IMR-90 (cell line): Measurements from ENCODE around the gene SYT8. TPM values are rescaled to one million over a fixed set of nuclear protein-coding genes. Genes with fewer than 3 reads are reported as not detected.

ENCODE experiments used
- ATAC-seq: fragments of 200-7000 bp; cut with Tn5 transposase; 2 replicates; pipeline ENCODE4 v1.9.1; 2020; ENCODE audit warnings: low read depth, mild to moderate bottlenecking, moderate library complexity
- BruUV-seq: library from RNA; stranded (reverse); fragments of 400-500 nt; replicated peaks from 2 replicates; lab custom pipeline; 2021; lab: Mats Ljungman, UMichigan
- CTCF ChIA-PET: fragments of 300-600 bp; formaldehyde crosslinking; extraction: SDS; loops from one replicate; lab custom pipeline; 2021; ENCODE audit warnings: antibody characterized with exemption; lab: Yijun Ruan, JAX
- POLR2A ChIA-PET: fragments of 300-600 bp; sonication (Branson Sonifier 250); formaldehyde crosslinking; loops from one replicate; lab custom pipeline; 2022; ENCODE audit warnings: antibody characterized with exemption; ENCODE audit not compliant: unreplicated experiment; lab: Charles Lee
- DNase-seq: peaks from one replicate; pipeline ENCODE4 v3.0.0; 2013
- H2AFZ ChIP-seq: replicated peaks from 2 replicates; pipeline ENCODE3; 2013; ENCODE audit warnings: low read length, mild to moderate bottlenecking; ENCODE audit not compliant: poor library complexity
- H2AK5ac ChIP-seq: 2 replicates; pipeline ENCODE4 v1.6.1; 2013; ENCODE audit warnings: low read depth, low read length, inconsistent platforms
- H2AK9ac ChIP-seq: replicated peaks from 2 replicates; pipeline ENCODE3; 2013; ENCODE audit warnings: mild to moderate bottlenecking, low read depth, low read length, moderate library complexity; ENCODE audit not compliant: poor library complexity
- H2BK120ac ChIP-seq: 2 replicates; pipeline ENCODE4 v1.6.1; 2013; ENCODE audit warnings: low read depth, low read length, inconsistent platforms
- H2BK15ac ChIP-seq: 3 replicates; pipeline ENCODE4 v1.6.1; 2013; ENCODE audit warnings: low read depth, low read length, inconsistent platforms
- H2BK20ac ChIP-seq: 2 replicates; pipeline ENCODE4 v1.6.1; 2013; ENCODE audit warnings: low read depth, mild to moderate bottlenecking, inconsistent platforms, low read length, moderate library complexity
- H2BK5ac ChIP-seq: 2 replicates; pipeline ENCODE4 v1.6.1; 2013; ENCODE audit warnings: mild to moderate bottlenecking, low read depth, low read length, inconsistent platforms; ENCODE audit not compliant: poor library complexity, severe bottlenecking
- H3K14ac ChIP-seq: replicated peaks from 2 replicates; pipeline ENCODE4 v1.6.1; 2013; ENCODE audit warnings: low read depth, low read length, inconsistent platforms
- H3K18ac ChIP-seq: 2 replicates; pipeline ENCODE4 v1.6.1; 2013; ENCODE audit warnings: low read depth, low read length, control low read depth
- H3K23ac ChIP-seq: 2 replicates; pipeline ENCODE4 v1.6.1; 2013; ENCODE audit warnings: low read depth, low read length, inconsistent platforms
- H3K27ac ChIP-seq: 2 replicates; pipeline ENCODE4 v1.5.1; 2013; ENCODE audit warnings: mild to moderate bottlenecking, control low read depth, low read length; ENCODE audit not compliant: insufficient read depth
- H3K27me3 ChIP-seq: 2 replicates; pipeline ENCODE4 v1.6.1; 2013; ENCODE audit warnings: low read length; ENCODE audit not compliant: control insufficient read depth, insufficient read depth
- H3K36me3 ChIP-seq: 2 replicates; pipeline ENCODE4 v1.6.1; 2013; ENCODE audit warnings: low read length, mixed read lengths; ENCODE audit not compliant: control insufficient read depth, insufficient read depth
- H3K4ac ChIP-seq: 2 replicates; pipeline ENCODE4 v1.6.1; 2013; ENCODE audit warnings: low read depth, low read length, inconsistent platforms
- H3K4me1 ChIP-seq: 2 replicates; pipeline ENCODE4 v1.6.1; 2013; ENCODE audit warnings: low read length, mixed read lengths; ENCODE audit not compliant: control insufficient read depth, insufficient read depth
- H3K4me2 ChIP-seq: 2 replicates; pipeline ENCODE4 v1.6.1; 2013; ENCODE audit warnings: low read depth, mild to moderate bottlenecking, control low read depth, low read length, moderate library complexity
- H3K4me3 ChIP-seq: 2 replicates; pipeline ENCODE4 v1.5.1; 2013; ENCODE audit warnings: low read depth, mild to moderate bottlenecking, control low read depth, low read length, moderate library complexity; ENCODE audit not compliant: insufficient read depth
- H3K56ac ChIP-seq: 2 replicates; pipeline ENCODE4 v1.6.1; 2013; ENCODE audit warnings: low read length, inconsistent platforms; ENCODE audit not compliant: insufficient read depth; ENCODE audit errors: extremely low read depth
- H3K79me1 ChIP-seq, 2 experiments: 2 replicates each; pipeline ENCODE4 v1.6.1; 2013; ENCODE audit warnings: low read length in 2 of 2, inconsistent platforms in 1 of 2, low read depth in 1 of 2
- H3K9ac ChIP-seq: 2 replicates; pipeline ENCODE4 v1.6.1; 2013; ENCODE audit warnings: low read depth, low read length, control low read depth
- H3K9me1 ChIP-seq: 2 replicates; pipeline ENCODE4 v1.6.1; 2013; ENCODE audit warnings: low read length, inconsistent platforms; ENCODE audit not compliant: insufficient read depth
- H3K9me3 ChIP-seq: 2 replicates; pipeline ENCODE4 v1.6.1; 2013; ENCODE audit warnings: low read length; ENCODE audit not compliant: control insufficient read depth, insufficient read depth
- H4K20me1 ChIP-seq: 2 replicates; pipeline ENCODE4 v1.6.1; 2013; ENCODE audit warnings: low read length, inconsistent platforms; ENCODE audit not compliant: insufficient read depth
- H4K5ac ChIP-seq: 2 replicates; pipeline ENCODE4 v1.6.1; 2013; ENCODE audit warnings: mild to moderate bottlenecking, low read depth, low read length, control low read depth
- H4K8ac ChIP-seq, 2 experiments: 2 replicates each; pipeline ENCODE4 v1.6.1; 2013; ENCODE audit warnings: low read depth in 2 of 2, low read length in 2 of 2, control low read depth in 1 of 2, inconsistent platforms in 1 of 2
- H4K91ac ChIP-seq: 2 replicates; pipeline ENCODE4 v1.6.1; 2013; ENCODE audit warnings: low read depth, low read length, inconsistent platforms; ENCODE audit not compliant: insufficient read depth
- FOS ChIP-seq: fragments of 150-350 bp; IDR thresholded peaks from 2 replicates; pipeline ENCODE4 v1.6.1; 2016; ENCODE audit warnings: low read depth, low read length
- MXI1 ChIP-seq: IDR thresholded peaks from 2 replicates; pipeline ENCODE4 v1.6.1; 2012; ENCODE audit warnings: low read depth, mild to moderate bottlenecking, low read length, moderate library complexity, borderline replicate concordance
- RAD21 ChIP-seq: IDR thresholded peaks from 2 replicates; pipeline ENCODE4 v1.6.1; 2012; ENCODE audit warnings: low read length, improper control_type of control experiment
- WGBS, 2 experiments: methylation state at CpG; one replicate each; pipeline versions ENCODE4 v1.1.5 to v1.1.7; 2013; ENCODE audit warnings: missing lambda C conversion rate in 2 of 2; ENCODE audit not compliant: insufficient read length in 1 of 2; ENCODE audit errors: extremely low coverage in 2 of 2; 5-methylcytosine and 5-hydroxymethylcytosine counted together
- dilution Hi-C: fragments of 300-500 bp; cut with HindIII; formaldehyde crosslinking; loops from one replicate; pipeline ENCODE4 v1.14.3; 2018; ENCODE audit warnings: low sequenced_read_pairs; ENCODE audit not compliant: unreplicated experiment
- in situ Hi-C: fragments of 300-500 bp; cut with MboI; formaldehyde crosslinking; loops from 3 replicates; pipeline ENCODE4 v1.14.3; 2019; ENCODE audit warnings: low sequenced_read_pairs, inconsistent platforms, mixed read lengths
- intact Hi-C: fragments of 100-400 bp; cut with micrococcal nuclease; formaldehyde crosslinking; loops from 2 replicates; pipeline ENCODE4 v1.10.0; 2022
- polyA plus RNA-seq, 3 experiments: library from polyadenylated mRNA; depleted of rRNA; stranded (reverse); fragments of >200 nt; gene quantifications; 2 replicates each; pipeline ENCODE4 v1.2.3, GENCODE V29; 2012; ENCODE audit warnings: low replicate concordance in 1 of 3
- total RNA-seq: library from RNA; depleted of rRNA; stranded (reverse); fragments of >200 nt; gene quantifications from 2 replicates; pipeline ENCODE4 v1.2.3, GENCODE V29; 2012
- TF ChIP-seq, protein P1 (sequence below): conservative IDR thresholded peaks from 2 replicates; pipeline ENCODE4 v1.5.1; 2012; ENCODE audit warnings: mild to moderate bottlenecking, low read depth, low read length, improper control_type of control experiment
- TF ChIP-seq, protein P2 (sequence below): fragments of 150-350 bp; IDR thresholded peaks from 2 replicates; pipeline ENCODE4 v1.6.1; 2017; ENCODE audit warnings: mild to moderate bottlenecking, antibody characterized with exemption, low read length, low read depth

Gene SYT8
- total and polyA plus RNA-seq, 2 of the 4 experiments (the other 2 are of a cell fraction), result not detected

DNA sequence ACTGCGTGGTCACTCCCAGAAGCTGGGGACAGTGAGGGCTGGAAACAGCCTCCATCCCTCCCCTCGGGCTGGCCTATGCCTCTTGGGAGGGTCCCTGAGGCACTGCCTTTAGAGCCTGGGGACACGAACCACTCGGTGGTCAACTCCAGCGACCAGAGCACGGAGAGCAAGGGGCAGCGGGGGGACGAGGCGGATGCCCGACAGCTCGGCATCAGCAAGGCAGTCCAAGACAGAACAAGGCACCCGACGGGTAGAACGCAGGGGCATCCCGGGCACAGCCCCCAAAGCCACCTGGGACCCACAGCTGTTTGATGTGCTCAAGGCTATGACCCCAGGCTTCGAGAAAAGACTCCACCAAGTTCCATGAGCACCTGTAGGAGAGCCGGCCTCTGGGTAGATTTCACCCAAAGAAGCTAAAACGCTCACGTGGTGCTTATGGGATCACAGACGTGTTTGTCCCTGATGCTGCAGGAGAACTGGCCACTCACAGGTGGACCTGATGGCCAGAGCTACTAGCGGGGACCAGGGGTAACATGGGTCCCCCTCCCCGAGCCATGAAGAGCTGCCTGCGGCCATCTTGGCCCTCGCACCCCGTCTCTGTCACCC is 17.6 kb downstream of the SYT8 start:
- Histone ChIP-seq H3K9ac (no peak overlapping the region), H3K79me1 (no peaks in the 10 kb centered on the region), H3K14ac (no peak overlapping the region), H2BK20ac (no peak overlapping the region), H3K27me3 (peaks cover 32% of the 10 kb centered on the region), H3K9me1 (no peaks in the 10 kb centered on the region), H2AK5ac (no peak overlapping the region), H2BK15ac (no peak overlapping the region), H3K4me2 (no peak overlapping the region), H2BK120ac (no peak overlapping the region), H2AFZ (no peak overlapping the region), H3K4me3 (no peak overlapping the region), H3K36me3 (no peaks in the 10 kb centered on the region), H3K9me3 (no peaks in the 10 kb centered on the region), H3K23ac (no peak overlapping the region), H3K27ac (no peak overlapping the region), H3K4me1 (no peaks in the 10 kb centered on the region), H3K4ac (no peak overlapping the region), H4K5ac (no peak overlapping the region), H3K56ac (no peak overlapping the region), H2BK5ac (no peak overlapping the region), H4K91ac (no peak overlapping the region), H4K8ac (no peak overlapping the region), H3K18ac (no peak overlapping the region), H2AK9ac (no peak overlapping the region), H4K20me1 (no peaks in the 10 kb centered on the region)
- dilution Hi-C loops, result no loop called here
- POLR2A ChIA-PET, result no interaction called here
- in situ Hi-C loops, result no loop called here
- DNase-seq (no peak), ATAC-seq (no peak)
- BruUV-seq, result no TSS peak
- CTCF ChIA-PET, result no interaction called here
- TF ChIP-seq FOS (no peak), RAD21 (no peak), MXI1 (no peak)
- TF ChIP-seq, protein P1, sequence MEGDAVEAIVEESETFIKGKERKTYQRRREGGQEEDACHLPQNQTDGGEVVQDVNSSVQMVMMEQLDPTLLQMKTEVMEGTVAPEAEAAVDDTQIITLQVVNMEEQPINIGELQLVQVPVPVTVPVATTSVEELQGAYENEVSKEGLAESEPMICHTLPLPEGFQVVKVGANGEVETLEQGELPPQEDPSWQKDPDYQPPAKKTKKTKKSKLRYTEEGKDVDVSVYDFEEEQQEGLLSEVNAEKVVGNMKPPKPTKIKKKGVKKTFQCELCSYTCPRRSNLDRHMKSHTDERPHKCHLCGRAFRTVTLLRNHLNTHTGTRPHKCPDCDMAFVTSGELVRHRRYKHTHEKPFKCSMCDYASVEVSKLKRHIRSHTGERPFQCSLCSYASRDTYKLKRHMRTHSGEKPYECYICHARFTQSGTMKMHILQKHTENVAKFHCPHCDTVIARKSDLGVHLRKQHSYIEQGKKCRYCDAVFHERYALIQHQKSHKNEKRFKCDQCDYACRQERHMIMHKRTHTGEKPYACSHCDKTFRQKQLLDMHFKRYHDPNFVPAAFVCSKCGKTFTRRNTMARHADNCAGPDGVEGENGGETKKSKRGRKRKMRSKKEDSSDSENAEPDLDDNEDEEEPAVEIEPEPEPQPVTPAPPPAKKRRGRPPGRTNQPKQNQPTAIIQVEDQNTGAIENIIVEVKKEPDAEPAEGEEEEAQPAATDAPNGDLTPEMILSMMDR, result no peak
- TF ChIP-seq, protein P2, sequence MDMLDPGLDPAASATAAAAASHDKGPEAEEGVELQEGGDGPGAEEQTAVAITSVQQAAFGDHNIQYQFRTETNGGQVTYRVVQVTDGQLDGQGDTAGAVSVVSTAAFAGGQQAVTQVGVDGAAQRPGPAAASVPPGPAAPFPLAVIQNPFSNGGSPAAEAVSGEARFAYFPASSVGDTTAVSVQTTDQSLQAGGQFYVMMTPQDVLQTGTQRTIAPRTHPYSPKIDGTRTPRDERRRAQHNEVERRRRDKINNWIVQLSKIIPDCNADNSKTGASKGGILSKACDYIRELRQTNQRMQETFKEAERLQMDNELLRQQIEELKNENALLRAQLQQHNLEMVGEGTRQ, result no peak
- WGBS, 2 experiments, result 61% methylated on average over 8 of the region's 25 CpGs; no CpG with 5 or more reads in 1 of the 2 experiments
- intact Hi-C loops, result no loop called here
